Fibroblast of lung (primary cell): ENCODE data around the gene S100A5.

Experiments
- CTCF ChIP-seq, 2 donors: IDR thresholded peaks in 1 of 2; conservative IDR thresholded peaks in 1 of 2; 1 replicate in 1 of 2; 2 replicates in 1 of 2; pipeline ENCODE4 v1.5.1; 2011 to 2012; ENCODE audit warnings: low read length in 2 of 2, control low read depth in 1 of 2, inconsistent platforms in 1 of 2, low read depth in 1 of 2, mild to moderate bottlenecking in 1 of 2
- EZH2 ChIP-seq: IDR thresholded peaks from 2 replicates; pipeline ENCODE4 v1.5.1; 2012; ENCODE audit warnings: low read length, control low read depth, mild to moderate bottlenecking; ENCODE audit errors: missing control alignments

DNA sequence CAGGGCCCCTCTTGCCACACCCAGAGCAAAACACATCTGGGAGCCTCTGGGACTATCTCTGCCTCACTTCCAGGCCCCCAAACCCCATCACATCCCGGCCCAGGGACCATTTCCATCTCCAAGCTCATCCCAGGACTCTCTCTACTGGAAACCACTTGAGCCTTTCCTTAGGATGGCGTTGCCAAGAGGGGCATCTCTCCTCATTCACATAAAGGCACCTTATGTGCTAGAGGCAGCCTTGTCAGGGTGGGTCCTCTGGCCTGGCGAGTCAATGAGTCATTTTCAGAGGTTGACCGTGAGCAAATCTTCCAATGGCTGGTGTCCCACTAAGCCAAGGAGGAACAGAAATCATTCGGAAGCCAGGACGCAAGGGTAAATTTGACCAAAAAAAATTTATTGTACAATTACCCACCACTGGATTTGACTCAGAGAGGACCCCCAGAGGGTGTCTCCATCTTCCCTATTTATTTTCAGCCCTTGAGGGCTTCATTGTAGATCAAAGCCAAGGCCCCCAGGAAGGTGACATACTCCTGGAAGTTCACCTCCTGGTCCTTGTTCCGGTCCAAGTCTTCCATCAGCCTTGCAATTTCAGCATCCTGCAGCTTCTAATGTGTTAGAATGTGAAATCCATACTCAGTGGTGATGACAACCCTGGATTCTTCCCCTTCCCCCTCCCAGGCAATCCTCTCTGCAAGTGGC lies 6.4 kb downstream of the S100A5 start:
- no peak for TF ChIP-seq CTCF (conservative IDR thresholded peaks at IDR 0.05 in 1 of 2, IDR thresholded peaks at IDR 0.05 in 1 of 2; ENCODE audit: low read depth in 1 of 2, low read length in 2 of 2)
- TF ChIP-seq EZH2: no peak
